WI38 (cell line): ENCODE results near the gene SEPHS2.

ENCODE experiments used
- H3K4me3 ChIP-seq: 2 replicates; pipeline ENCODE4 v1.5.1; 2011; ENCODE audit warnings: low read depth, mild to moderate bottlenecking, control low read depth, low read length
- TF ChIP-seq, protein P1 (sequence below): IDR thresholded peaks from 2 replicates; pipeline ENCODE4 v1.5.1; 2012; ENCODE audit warnings: low read depth, mild to moderate bottlenecking, control low read depth, low read length

Gene SEPHS2

GRCh38 chr16:30438835-30439234, 6.8 kb downstream of the SEPHS2 start:
- TF ChIP-seq, protein P1, sequence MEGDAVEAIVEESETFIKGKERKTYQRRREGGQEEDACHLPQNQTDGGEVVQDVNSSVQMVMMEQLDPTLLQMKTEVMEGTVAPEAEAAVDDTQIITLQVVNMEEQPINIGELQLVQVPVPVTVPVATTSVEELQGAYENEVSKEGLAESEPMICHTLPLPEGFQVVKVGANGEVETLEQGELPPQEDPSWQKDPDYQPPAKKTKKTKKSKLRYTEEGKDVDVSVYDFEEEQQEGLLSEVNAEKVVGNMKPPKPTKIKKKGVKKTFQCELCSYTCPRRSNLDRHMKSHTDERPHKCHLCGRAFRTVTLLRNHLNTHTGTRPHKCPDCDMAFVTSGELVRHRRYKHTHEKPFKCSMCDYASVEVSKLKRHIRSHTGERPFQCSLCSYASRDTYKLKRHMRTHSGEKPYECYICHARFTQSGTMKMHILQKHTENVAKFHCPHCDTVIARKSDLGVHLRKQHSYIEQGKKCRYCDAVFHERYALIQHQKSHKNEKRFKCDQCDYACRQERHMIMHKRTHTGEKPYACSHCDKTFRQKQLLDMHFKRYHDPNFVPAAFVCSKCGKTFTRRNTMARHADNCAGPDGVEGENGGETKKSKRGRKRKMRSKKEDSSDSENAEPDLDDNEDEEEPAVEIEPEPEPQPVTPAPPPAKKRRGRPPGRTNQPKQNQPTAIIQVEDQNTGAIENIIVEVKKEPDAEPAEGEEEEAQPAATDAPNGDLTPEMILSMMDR: no peak
- no peak overlapping the region for H3K4me3 ChIP-seq

DNA sequence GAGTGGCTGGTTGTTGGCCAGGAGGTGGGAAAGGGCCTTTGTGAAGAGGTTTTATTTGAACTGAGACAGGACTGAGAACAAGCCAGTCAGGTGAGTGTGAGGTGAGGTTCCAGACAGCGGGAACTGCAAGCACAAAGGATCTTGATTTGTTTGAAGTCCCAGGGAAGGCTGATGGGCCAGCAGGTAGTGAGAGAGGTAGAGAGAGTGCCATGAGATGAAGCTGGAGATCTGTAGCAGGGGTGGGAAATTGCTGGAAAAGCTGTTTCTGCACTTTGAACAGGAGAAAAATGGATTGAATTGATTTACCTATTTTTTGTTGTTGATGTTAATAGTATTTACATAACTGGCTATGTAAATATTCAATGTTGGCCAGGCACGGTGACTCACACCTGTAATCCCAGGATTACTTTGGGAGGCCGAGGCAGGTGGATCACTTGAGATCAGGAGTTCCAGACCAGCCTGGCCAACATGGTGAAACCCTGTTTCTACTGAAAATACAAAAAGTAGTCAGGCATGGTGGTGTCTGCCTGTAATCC, 8.1 kb downstream of the SEPHS2 start:
- H3K4me3 ChIP-seq: no peak overlapping the region
- TF ChIP-seq, protein P1: no peak

DNA sequence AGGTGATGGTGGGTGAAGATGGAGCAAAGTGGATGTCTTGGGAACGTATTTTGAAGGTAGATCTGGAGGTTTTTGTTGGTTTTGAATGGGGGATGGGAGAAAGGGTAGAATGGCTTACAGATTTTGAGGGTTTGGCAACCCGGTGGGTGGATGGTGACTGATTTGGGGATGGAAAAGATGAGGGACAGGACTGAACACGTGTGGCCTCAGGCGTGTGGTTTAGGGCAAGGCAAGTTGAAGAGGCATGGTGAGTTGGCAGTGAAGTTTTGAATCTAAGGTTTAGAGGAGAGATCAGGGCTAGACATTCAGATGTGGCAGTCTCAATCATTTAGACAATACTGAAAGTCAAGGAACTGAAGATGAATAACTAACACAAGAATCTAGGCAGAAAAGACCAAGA, 10.8 kb downstream of the SEPHS2 start:
- TF ChIP-seq, protein P1: no peak
- H3K4me3 ChIP-seq: no peak overlapping the region

DNA sequence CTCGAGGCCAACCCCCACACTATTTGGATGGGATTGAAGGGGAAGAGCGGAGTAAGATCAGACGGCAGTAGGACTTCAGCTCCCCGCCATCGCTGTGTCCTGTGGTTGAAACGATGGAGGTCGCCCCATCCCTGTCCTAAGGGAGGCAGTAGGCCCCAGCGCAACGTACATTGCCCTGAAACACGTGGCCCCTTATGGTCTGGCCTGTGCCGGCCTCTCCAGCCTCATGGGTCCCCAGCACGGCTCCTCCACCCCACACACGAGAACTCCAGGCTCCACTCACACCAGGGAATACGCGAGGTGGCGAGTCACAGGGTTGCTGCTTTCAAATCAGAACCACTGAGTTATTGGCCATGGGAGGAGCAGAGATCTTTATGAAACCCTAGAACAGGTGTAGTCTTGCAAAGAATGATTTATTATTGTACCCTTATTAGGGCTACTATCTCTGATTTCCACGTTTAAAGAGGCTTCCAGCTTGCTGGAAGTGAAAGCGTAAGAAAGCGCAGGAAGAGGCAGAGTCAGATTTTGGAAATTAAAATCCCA, 15.2 kb downstream of the SEPHS2 start:
- peak overlapping the region; percentile 79 for H3K4me3 ChIP-seq
- TF ChIP-seq, protein P1: no peak

DNA sequence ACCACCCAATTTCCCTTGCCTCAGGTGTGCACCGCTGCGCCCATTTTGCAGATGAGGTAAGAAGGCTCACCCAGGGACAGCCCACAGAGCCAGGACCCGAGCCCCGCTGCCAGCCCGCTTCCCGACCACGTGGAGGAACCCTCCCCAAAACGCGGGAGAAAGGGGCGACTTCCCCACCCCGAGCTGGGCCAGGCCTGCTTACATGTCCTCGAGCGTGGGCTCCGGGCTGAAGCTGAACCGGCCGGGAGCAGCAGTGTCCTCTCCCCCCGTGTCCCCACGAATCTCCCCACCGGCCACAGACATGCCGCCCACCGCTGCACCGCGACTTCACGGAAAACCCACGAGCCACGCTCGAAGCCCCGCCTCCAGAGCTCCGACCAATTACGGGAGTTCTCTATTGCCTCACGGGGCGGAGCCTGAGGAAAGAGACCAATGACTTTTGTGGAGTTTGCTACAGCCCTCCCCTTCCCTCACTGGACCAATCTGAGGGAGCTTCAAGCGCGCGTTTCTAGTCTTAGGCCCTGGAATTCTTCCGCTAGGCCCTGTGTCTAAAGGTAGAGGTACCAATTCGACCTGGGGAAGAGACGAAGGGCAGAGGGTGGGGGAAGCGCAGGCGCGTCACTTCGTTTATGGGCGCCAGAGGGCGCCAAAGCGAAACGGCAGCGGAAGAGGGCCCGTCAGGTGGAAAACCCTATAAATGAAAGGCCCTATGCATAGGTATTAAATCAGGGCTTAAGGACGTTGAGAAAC, 15.8 kb downstream of the SEPHS2 start, which contains the start of gene DCTPP1:
Gene DCTPP1 (minus strand): TSS at position 353 of the 750 bp plus-strand sequence. CDS start 50 bp downstream, at position 303.
- TF ChIP-seq, protein P1: peak; percentile 19; the same call in 1 of the 2 replicates
- H3K4me3 ChIP-seq: peak within 1 kb of the TSS; percentile 79

DNA sequence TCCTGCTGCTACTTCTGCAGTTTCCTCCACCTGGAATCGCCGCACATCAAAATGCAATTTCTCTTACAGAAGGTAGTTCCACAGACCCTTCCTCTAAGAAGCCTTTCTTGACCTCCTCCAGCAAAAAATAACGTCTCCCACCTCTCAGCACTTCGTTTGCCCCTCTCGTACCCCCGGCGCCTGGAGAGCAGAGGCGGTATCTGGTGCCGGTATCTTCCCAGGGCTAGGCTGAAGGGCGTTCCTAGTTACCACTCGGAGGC, 16.3 kb downstream of the SEPHS2 start:
- TF ChIP-seq, protein P1: no peak
- H3K4me3 ChIP-seq: peak overlapping the region; percentile 79

DNA sequence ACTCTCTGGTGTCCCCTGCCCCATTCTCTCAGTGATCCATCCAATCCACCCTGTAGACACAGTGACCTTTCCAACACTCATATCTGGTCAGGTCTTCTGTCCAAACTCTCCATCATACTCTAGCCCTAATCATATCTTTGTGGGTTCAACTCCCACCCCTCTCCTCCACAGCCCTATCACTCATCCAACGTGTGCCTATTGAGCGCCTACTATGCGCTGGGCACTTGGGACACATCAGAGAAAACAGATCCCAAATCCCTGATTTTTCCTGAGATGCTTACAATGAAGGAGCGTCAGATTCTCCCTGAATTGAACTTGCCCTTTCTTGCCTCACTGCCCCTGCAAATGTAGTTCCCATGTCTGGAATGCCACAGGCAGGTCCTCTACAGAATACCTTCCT, 17.6 kb downstream of the SEPHS2 start:
- TF ChIP-seq, protein P1: no peak
- H3K4me3 ChIP-seq: no peak overlapping the region
